ENCODE results near the gene SHISA4. TPM values are rescaled to one million over a fixed set of nuclear protein-coding genes. Genes with fewer than 3 reads are reported as not detected.

The SHISA4 gene
- total RNA-seq, 4 donors from 2014 or later = 18.9 to 35.8 (median 29.3) TPM

DNA sequence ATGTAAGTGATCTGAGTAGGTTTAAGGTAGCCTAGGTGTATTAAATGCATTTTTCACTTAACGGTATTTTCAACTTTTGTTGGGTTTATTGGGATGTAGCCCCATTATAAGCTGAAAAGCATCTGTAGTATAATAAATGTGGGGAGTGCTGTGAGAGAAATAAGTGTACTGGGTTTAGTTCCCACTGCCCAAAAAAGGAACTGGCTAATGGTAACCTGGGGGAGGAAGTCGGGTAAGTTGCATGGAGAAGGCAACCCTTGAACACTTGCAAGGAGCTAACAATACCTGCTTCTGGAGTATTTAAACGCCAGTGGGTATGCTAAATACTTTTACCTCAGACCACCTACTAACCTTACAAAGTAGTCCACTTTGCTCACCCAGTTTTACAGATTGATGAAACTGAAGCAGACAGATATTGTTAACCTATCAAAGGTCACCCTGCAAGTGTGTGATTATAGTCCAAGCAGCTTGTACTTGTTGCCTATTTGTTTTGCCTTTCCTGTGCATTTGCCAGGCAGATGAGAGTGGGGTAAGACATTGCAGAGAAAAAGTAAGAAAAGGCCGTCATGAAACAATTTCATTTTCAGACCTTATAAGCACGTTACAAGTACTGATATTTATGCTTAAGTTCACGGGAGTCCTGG is 7.6 kb upstream of the SHISA4 start:
- Histone ChIP-seq H3K9me3 (no peaks in the 10 kb centered on the region), H3K4me1 (peaks cover 4 to 48% (median 21%) of the 10 kb centered on the region in 3 donors), H3K27ac (no peak overlapping the region), H3K4me3 (no peak overlapping the region), H3K36me3 (peaks cover 0 to 4% of the 10 kb centered on the region in 2 donors), H3K27me3 (no peaks in the 10 kb centered on the region)
- ATAC-seq = no peak
- TF ChIP-seq POLR2A (IDR thresholded peaks at IDR 0.05) = no peak
- TF ChIP-seq, protein P1, sequence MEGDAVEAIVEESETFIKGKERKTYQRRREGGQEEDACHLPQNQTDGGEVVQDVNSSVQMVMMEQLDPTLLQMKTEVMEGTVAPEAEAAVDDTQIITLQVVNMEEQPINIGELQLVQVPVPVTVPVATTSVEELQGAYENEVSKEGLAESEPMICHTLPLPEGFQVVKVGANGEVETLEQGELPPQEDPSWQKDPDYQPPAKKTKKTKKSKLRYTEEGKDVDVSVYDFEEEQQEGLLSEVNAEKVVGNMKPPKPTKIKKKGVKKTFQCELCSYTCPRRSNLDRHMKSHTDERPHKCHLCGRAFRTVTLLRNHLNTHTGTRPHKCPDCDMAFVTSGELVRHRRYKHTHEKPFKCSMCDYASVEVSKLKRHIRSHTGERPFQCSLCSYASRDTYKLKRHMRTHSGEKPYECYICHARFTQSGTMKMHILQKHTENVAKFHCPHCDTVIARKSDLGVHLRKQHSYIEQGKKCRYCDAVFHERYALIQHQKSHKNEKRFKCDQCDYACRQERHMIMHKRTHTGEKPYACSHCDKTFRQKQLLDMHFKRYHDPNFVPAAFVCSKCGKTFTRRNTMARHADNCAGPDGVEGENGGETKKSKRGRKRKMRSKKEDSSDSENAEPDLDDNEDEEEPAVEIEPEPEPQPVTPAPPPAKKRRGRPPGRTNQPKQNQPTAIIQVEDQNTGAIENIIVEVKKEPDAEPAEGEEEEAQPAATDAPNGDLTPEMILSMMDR (IDR thresholded peaks at IDR 0.05) = no peak
- TF ChIP-seq POLR2AphosphoS5 (IDR thresholded peaks at IDR 0.05) = no peak
- TF ChIP-seq EP300 (IDR thresholded peaks at IDR 0.05) = no peak
- WGBS, 2 donors (ENCODE audit: low coverage in 1 of 2) = 55 to 62% methylated on average over 6 of the region's 6 CpGs

DNA sequence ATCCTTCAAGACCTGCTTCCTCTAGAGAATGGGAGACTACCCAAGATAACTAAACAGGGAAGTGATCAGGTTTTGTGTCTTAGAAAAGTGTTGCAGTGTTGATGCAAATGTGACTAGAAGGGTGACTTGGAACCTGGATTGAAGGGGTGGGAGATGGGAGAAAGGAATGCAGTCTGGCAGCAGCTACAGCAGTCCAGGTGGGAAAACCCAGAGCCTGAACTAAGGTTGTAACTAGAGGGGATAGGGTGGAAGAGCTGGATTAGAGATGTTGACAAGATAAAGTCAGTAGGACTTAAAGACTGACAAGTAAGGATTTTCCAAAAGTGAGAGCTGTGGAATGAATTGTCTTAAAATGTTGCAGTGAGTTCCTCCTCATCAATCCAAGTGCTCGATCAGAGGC is 7.1 kb upstream of the SHISA4 start:
- Histone ChIP-seq H3K27ac (no peak overlapping the region), H3K4me3 (no peak overlapping the region), H3K36me3 (no peaks in the 10 kb centered on the region), H3K27me3 (no peaks in the 10 kb centered on the region), H3K9me3 (no peaks in the 10 kb centered on the region), H3K4me1 (peaks cover 4 to 51% (median 21%) of the 10 kb centered on the region in 3 donors)
- ATAC-seq = no peak
- TF ChIP-seq POLR2AphosphoS5 (IDR thresholded peaks at IDR 0.05) (no peak), POLR2A (IDR thresholded peaks at IDR 0.05) (no peak), EP300 (IDR thresholded peaks at IDR 0.05) (no peak)
- TF ChIP-seq, protein P1 (IDR thresholded peaks at IDR 0.05) = no peak
- WGBS, 2 donors (ENCODE audit: low coverage in 1 of 2) = 100% methylated on average over 1 of the region's 1 CpG; no CpG with 5 or more reads in 1 of the 2 donors

DNA sequence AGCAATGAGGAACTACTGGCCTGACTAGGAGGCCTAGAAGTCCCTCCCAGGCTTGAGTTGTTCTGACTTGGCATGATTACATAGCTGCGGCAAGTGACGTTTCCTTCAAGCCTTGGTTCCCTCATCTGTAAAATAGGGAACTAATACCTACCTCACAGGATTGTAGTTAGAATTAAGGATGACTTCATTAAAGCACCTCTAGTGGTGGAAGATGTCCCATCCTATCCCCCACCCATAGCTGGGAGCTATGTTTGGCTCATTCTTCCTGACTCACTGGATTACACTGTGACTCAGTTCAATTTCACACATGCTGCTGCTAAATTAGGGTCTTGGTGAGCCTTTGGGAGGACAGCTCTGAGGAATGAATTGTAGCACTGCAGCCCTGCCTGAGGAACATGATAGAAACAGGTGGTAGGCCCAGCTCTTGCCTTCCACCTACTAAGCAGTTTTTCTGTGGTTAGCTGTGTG is 6.0 kb upstream of the SHISA4 start:
- 75 to 77% methylated on average over 2 of the region's 2 CpGs for WGBS, 2 donors (ENCODE audit: low coverage in 1 of 2)
- Histone ChIP-seq H3K4me3 (no peak overlapping the region), H3K9me3 (no peaks in the 10 kb centered on the region), H3K4me1 (peaks cover 4 to 57% (median 22%) of the 10 kb centered on the region in 3 donors), H3K27me3 (no peaks in the 10 kb centered on the region), H3K27ac (peak overlapping the region in 1 of 4 donors; percentile 24), H3K36me3 (no peaks in the 10 kb centered on the region)
- TF ChIP-seq POLR2AphosphoS5 (IDR thresholded peaks at IDR 0.05) (no peak), EP300 (IDR thresholded peaks at IDR 0.05) (no peak), POLR2A (IDR thresholded peaks at IDR 0.05) (no peak)
- TF ChIP-seq, protein P1 (IDR thresholded peaks at IDR 0.05) = no peak
- ATAC-seq = no peak

DNA sequence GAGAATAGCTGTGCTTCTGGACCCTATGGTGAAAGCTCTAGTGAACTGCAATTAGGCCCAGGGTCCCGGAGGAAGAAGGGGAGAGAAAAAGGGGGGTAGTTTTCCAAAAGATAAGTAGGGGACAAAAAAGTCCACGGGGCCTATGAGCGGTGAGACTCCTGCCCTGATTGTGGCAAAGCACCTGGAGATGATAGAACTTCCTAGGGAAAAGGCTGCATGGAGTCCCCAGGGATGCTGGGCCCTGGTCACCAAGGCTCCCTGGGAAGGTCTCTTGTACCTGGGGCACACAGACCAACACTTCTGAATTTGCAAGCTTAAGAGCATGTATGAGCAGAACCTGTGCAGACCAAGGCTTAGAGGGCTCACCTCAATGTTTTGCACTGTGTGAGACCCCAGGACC is 5.4 kb upstream of the SHISA4 start:
- 82% methylated on average over 3 of the region's 3 CpGs; no CpG with 5 or more reads in 1 of the 2 donors for WGBS, 2 donors (ENCODE audit: low coverage in 1 of 2)
- TF ChIP-seq POLR2A (IDR thresholded peaks at IDR 0.05) (no peak), POLR2AphosphoS5 (IDR thresholded peaks at IDR 0.05) (no peak), EP300 (IDR thresholded peaks at IDR 0.05) (no peak)
- TF ChIP-seq, protein P1 (IDR thresholded peaks at IDR 0.05) = no peak
- H3K36me3 ChIP-seq = no peaks in the 10 kb centered on the region

DNA sequence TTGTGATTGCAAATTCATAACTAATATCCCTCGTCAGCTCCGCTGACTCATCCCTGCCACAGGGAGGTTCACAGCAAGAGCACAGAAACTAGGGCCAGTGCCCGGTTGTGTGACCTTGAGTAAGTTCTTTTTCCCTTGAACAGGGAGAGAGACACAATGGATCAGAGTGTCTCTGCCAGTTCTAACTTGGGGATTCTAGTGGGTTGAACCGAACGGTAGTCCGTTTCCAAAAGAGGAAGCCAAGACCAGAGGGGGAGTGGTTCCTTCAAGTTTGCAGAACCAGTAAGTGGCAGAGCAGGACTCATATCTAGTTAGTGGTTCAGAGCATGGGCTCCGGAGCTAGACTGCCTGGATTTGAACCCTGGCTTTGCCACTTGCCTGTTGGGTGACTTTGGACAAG is 4.9 kb upstream of the SHISA4 start:
- TF ChIP-seq EP300 (IDR thresholded peaks at IDR 0.05) = no peak
- TF ChIP-seq, protein P1 (IDR thresholded peaks at IDR 0.05) = no peak
- TF ChIP-seq POLR2A (IDR thresholded peaks at IDR 0.05) = no peak
- TF ChIP-seq POLR2AphosphoS5 (IDR thresholded peaks at IDR 0.05) = no peak
- Histone ChIP-seq H3K4me3 (no peak overlapping the region), H3K27ac (peak overlapping the region in 3 of 4 donors; percentile 24 to 41 (median 38)), H3K9me3 (no peaks in the 10 kb centered on the region), H3K27me3 (no peaks in the 10 kb centered on the region), H3K36me3 (no peaks in the 10 kb centered on the region), H3K4me1 (peaks cover 0 to 56% (median 23%) of the 10 kb centered on the region in 3 donors)
- 13 to 19% methylated on average over 6 to 7 of the region's 7 CpGs for WGBS, 2 donors (ENCODE audit: low coverage in 1 of 2)
- no peak for ATAC-seq

More for the DNA sequence above, 5.4 kb upstream of the SHISA4 start:
- Histone ChIP-seq H3K9me3 (no peaks in the 10 kb centered on the region), H3K4me1 (peaks cover under 1 to 58% (median 23%) of the 10 kb centered on the region in 3 donors), H3K27ac (peak overlapping the region in 2 of 4 donors; percentile 24 to 38), H3K4me3 (no peak overlapping the region), H3K27me3 (no peaks in the 10 kb centered on the region)
- no peak for ATAC-seq

Data from gastroesophageal sphincter (tissue), 4 donors.